NCI-H748 (cell line): ENCODE measurements around the gene LIN9.

Experiments used
- DNase-seq: peaks from one replicate; lab custom pipeline; 2025; ENCODE audit not compliant: unreplicated experiment; lab: John Stamatoyannopoulos, UW

The LIN9 gene

GRCh38 chr1:226320930-226321329 lies 12.0 kb upstream of the LIN9 start:
- no peak for DNase-seq

GRCh38 chr1:226318471-226318870 lies 9.5 kb upstream of the LIN9 start:
- DNase-seq: no peak

GRCh38 chr1:226314055-226314454 lies 5.1 kb upstream of the LIN9 start:
- DNase-seq: no peak

GRCh38 chr1:226312065-226312464 lies 3.1 kb upstream of the LIN9 start:
- no peak for DNase-seq

- no peak for DNase-seq
Measured at GRCh38 chr1:226311376-226311775, 2.4 kb upstream of the LIN9 start.

- DNase-seq: no peak
Measured at GRCh38 chr1:226310637-226311195, 1.8 kb upstream of the LIN9 start.

- no peak for DNase-seq
Measured at GRCh38 chr1:226310245-226310540, 1.2 kb upstream of the LIN9 start.

GRCh38 chr1:226309398-226310244 lies 657 bp upstream of the LIN9 start:
- peak; percentile 48 for DNase-seq

GRCh38 chr1:226308166-226308722 lies 720 bp downstream of the LIN9 start:
- peak; percentile 46 for DNase-seq

- no peak for DNase-seq
Measured at GRCh38 chr1:226306425-226306824, 2.5 kb downstream of the LIN9 start.

- no peak for DNase-seq
Measured at GRCh38 chr1:226305184-226305583, 3.8 kb downstream of the LIN9 start.

GRCh38 chr1:226304291-226304955 lies 4.5 kb downstream of the LIN9 start:
- no peak for DNase-seq

- no peak for DNase-seq
Measured at GRCh38 chr1:226302731-226303130, 6.2 kb downstream of the LIN9 start.

GRCh38 chr1:226296911-226297310 lies 12.1 kb downstream of the LIN9 start:
- no peak for DNase-seq

GRCh38 chr1:226293553-226293920 lies 15.4 kb downstream of the LIN9 start:
- DNase-seq: peak; percentile 4

GRCh38 chr1:226292874-226293552 lies 16.0 kb downstream of the LIN9 start:
- no peak for DNase-seq

- no peak for DNase-seq
Measured at GRCh38 chr1:226287587-226287986, 21.4 kb downstream of the LIN9 start.

- no peak for DNase-seq
Measured at GRCh38 chr1:226281058-226281457, 27.9 kb downstream of the LIN9 start.

GRCh38 chr1:226279498-226279897 lies 29.5 kb downstream of the LIN9 start:
- no peak for DNase-seq

GRCh38 chr1:226277897-226278296 lies 31.1 kb downstream of the LIN9 start:
- DNase-seq: no peak

- no peak for DNase-seq
Measured at GRCh38 chr1:226276987-226277386, 32.0 kb downstream of the LIN9 start.
